Measurements from ENCODE around the gene LEFTY2.

The LEFTY2 gene

DNA sequence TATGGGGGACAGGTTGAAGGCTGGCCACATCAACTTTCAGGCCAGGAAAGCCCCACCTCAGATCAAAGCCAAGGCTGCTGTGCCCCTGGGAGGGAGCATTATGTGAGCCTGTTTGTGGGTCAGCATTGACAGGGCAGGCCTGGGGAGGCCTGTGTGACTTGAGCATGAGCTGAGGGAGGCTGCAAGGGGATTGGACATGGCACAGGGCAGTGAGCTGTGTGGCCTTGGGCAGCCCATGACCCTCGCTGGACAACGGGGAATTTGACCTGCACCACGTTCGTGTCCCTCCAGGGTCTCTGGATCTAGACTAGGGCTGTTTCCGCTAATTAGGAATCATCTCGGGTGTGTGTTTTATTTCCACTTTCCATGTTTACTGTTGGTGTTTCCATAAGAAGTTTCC, 34.6 kb downstream of the LEFTY2 start:
- H3K4me1 ChIP-seq (ENCODE audit: control insufficient read depth, insufficient read depth, low read length, poor library complexity, severe bottlenecking) = no peaks in the 10 kb centered on the region
- H3K4me3 ChIP-seq (ENCODE audit: insufficient read depth, low read depth, low read length, poor library complexity, severe bottlenecking) = no peak overlapping the region
- no peaks in the 10 kb centered on the region for H3K27me3 ChIP-seq (replicated peaks; ENCODE audit: control insufficient read depth, insufficient read depth, low read length, poor library complexity, severe bottlenecking)
- no peaks in the 10 kb centered on the region for H3K9me3 ChIP-seq (ENCODE audit: control insufficient read depth, low read length)
- DNase-seq = no peak
- H3K27ac ChIP-seq (ENCODE audit: insufficient read depth, low read length, poor library complexity, severe bottlenecking) = no peak overlapping the region
- H3K36me3 ChIP-seq (ENCODE audit: control insufficient read depth, insufficient read depth, low read length) = no peaks in the 10 kb centered on the region

DNA sequence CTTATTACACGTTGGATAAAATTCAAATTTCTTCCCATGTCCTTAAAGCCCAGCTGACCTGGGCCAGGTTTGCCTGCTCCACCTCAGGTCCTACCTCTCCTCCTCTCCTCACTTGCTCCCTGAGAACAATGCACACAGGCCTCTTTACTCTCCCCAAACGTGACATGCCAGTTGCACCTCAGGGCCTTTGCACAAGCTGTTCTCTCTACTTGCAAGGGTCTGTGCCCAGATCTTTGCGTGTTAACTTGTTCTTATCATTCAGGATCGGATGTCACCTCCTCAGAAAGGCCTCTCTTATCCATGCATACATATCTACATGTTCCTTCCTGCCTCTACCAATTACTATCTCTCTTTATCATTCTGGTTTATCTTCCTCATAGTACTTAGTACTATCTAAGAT, 37.4 kb downstream of the LEFTY2 start:
- Histone ChIP-seq H3K36me3 (ENCODE audit: control insufficient read depth, insufficient read depth, low read length) (no peaks in the 10 kb centered on the region), H3K9me3 (ENCODE audit: control insufficient read depth, low read length) (no peaks in the 10 kb centered on the region), H3K4me1 (ENCODE audit: control insufficient read depth, insufficient read depth, low read length, poor library complexity, severe bottlenecking) (peaks cover 12% of the 10 kb centered on the region), H3K4me3 (ENCODE audit: insufficient read depth, low read depth, low read length, poor library complexity, severe bottlenecking) (no peak overlapping the region), H3K27ac (ENCODE audit: insufficient read depth, low read length, poor library complexity, severe bottlenecking) (no peak overlapping the region), H3K27me3 (replicated peaks; ENCODE audit: control insufficient read depth, insufficient read depth, low read length, poor library complexity, severe bottlenecking) (no peaks in the 10 kb centered on the region)
- DNase-seq = no peak

DNA sequence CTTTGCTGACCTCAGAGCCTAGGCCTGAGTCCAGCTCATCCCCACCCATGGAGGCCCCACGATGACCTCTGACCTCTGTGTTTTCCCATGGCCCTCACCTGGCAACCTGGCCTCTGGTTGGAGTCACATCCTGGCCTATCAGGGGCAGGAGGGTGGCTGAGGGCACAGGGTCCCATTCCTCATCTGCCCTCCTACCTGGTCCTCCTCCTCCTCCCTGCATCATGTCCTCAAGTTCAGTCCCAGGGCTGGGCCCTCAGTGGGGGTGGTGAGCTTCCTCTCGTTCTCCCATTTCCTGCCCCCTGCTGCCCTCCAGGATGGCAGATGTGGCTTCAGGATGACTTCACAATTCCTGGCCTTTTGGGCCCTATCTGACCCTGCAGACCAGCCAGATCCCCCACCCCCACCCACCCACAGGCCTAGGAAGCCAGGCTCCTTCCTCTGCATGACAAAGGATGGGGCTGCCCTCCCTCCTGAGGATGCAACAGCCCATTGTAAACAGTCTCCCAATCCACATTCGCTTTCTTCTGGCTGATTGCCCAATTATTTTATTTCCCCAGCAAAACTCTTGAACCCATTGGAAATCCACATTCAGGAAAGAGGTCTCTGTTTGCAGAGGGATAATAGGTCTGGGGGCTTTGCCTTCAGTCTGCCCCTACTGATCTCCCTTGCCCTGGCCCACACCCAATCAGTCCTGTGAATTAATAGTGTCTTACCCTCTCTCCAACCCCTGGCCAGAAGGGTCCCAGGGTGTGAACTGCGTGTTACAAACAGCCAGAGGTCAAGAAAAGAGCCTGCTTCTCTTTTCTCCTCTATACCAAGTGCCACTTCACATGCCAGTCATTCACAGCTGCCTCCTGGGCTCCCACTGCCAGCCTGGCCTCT, 41.7 kb downstream of the LEFTY2 start:
- peak overlapping the region; percentile 83 for H3K27ac ChIP-seq (ENCODE audit: insufficient read depth, low read length, poor library complexity, severe bottlenecking)
- no peaks in the 10 kb centered on the region for H3K9me3 ChIP-seq (ENCODE audit: control insufficient read depth, low read length)
- no peaks in the 10 kb centered on the region for H3K27me3 ChIP-seq (replicated peaks; ENCODE audit: control insufficient read depth, insufficient read depth, low read length, poor library complexity, severe bottlenecking)
- H3K4me1 ChIP-seq (ENCODE audit: control insufficient read depth, insufficient read depth, low read length, poor library complexity, severe bottlenecking) = peaks cover 38% of the 10 kb centered on the region
- no peaks in the 10 kb centered on the region for H3K36me3 ChIP-seq (ENCODE audit: control insufficient read depth, insufficient read depth, low read length)
- DNase-seq = no peak
- H3K4me3 ChIP-seq (ENCODE audit: insufficient read depth, low read depth, low read length, poor library complexity, severe bottlenecking) = no peak overlapping the region

DNA sequence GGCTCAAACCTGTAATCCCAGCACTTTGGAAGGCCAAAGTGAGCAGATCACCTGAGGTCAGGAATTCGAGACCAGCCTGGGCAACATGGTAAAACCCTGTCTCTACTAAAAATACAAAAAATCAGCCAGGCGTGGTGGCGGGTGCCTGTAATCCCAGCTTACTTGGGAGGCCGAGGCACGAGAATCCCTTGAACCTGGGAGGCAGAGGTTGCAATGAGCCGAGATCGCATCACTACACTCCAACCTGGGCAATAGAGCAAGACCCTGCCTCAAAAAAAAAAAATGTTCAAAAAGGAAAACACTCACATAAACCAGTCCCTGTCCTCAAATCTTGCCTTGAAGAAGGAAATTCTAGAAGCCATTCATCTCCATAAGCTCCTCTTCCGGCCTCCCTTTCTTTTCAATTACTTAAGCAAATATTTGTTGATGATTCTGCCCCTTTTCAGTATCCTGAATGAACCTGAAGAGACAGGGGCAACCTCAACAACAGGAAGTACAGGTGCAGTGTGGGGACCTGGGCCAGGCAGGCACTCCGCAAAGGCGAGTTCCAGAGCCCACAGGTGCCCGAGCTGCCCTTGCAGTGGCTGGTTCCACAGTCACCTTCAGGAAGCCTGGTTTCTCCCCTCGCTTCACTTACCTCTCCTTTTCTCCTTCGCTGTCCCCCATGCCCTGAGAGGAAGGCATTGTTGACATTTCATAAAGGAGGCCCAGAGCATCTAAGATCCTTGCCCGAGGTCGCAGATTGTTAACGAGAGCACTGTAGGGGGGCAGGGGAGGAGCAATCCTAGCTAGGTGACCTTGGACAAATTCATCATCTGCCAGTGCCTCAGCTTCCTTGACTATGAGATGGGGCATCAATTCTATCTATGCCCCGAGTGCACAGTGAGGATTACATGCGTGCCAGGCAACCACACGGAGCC, 43.2 kb downstream of the LEFTY2 start:
- Histone ChIP-seq H3K9me3 (ENCODE audit: control insufficient read depth, low read length) (no peaks in the 10 kb centered on the region), H3K4me3 (ENCODE audit: insufficient read depth, low read depth, low read length, poor library complexity, severe bottlenecking) (no peak overlapping the region), H3K27ac (ENCODE audit: insufficient read depth, low read length, poor library complexity, severe bottlenecking) (peak overlapping the region; percentile 83), H3K27me3 (replicated peaks; ENCODE audit: control insufficient read depth, insufficient read depth, low read length, poor library complexity, severe bottlenecking) (no peaks in the 10 kb centered on the region), H3K36me3 (ENCODE audit: control insufficient read depth, insufficient read depth, low read length) (no peaks in the 10 kb centered on the region), H3K4me1 (ENCODE audit: control insufficient read depth, insufficient read depth, low read length, poor library complexity, severe bottlenecking) (peaks cover 38% of the 10 kb centered on the region)
- DNase-seq = peak in 1 of 3 donors; percentile 31

DNA sequence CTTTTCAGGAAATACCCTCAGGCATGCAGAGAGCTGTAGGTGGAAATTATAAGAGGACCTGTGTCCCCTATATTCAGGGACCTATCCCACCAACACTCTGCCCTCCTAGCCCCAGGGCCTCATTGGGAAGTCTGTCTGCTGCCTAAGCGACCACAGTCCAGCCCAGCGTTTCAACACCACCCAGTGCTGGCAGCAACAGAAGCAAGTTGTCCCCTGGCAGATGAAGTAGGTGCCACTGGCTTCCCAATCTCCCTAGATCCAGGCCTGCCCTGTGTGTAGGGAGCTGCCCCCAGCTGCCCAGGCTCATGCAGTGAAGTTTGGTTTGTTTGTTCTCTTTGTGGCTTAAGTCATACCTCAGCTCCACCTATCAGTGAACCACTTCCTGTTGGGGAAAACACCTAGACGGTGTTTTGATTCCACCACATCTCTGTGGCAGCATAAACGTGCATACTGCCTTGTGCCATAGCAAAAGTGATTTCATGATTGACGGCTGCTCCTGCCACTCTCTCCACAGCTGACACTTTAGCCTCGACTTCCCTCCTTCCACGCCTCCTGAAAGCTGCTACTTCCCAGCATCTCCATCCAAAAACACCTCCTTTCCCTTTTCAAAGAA, 44.0 kb downstream of the LEFTY2 start:
- Histone ChIP-seq H3K27me3 (replicated peaks; ENCODE audit: control insufficient read depth, insufficient read depth, low read length, poor library complexity, severe bottlenecking) (no peaks in the 10 kb centered on the region), H3K9me3 (ENCODE audit: control insufficient read depth, low read length) (no peaks in the 10 kb centered on the region), H3K36me3 (ENCODE audit: control insufficient read depth, insufficient read depth, low read length) (no peaks in the 10 kb centered on the region), H3K4me1 (ENCODE audit: control insufficient read depth, insufficient read depth, low read length, poor library complexity, severe bottlenecking) (peaks cover 38% of the 10 kb centered on the region), H3K4me3 (ENCODE audit: insufficient read depth, low read depth, low read length, poor library complexity, severe bottlenecking) (peak overlapping the region; percentile 10), H3K27ac (ENCODE audit: insufficient read depth, low read length, poor library complexity, severe bottlenecking) (peak overlapping the region; percentile 83)
- DNase-seq = peak; percentile 63 to 72 (median 66)

DNA sequence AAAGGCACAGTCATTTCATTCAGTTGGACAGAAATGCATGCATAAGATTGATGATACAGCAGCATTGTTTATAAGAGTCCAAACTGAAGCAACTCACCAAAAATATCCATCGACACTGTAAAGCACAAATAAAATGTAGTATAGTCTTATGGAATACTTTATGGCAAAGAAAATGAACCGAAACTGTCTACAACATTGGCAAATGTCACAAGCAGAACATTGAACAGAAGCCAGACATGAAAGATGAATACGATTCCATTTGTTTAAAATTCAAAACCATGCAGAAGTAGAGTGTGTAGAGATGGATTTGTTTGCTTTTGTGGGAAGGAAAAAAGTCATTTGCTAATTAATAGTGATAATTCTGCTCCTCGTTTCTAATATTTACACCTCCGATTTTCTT, 44.5 kb downstream of the LEFTY2 start:
- DNase-seq = no peak
- Histone ChIP-seq H3K27ac (ENCODE audit: insufficient read depth, low read length, poor library complexity, severe bottlenecking) (peak overlapping the region; percentile 83), H3K4me1 (ENCODE audit: control insufficient read depth, insufficient read depth, low read length, poor library complexity, severe bottlenecking) (peaks cover 38% of the 10 kb centered on the region), H3K36me3 (ENCODE audit: control insufficient read depth, insufficient read depth, low read length) (no peaks in the 10 kb centered on the region), H3K27me3 (replicated peaks; ENCODE audit: control insufficient read depth, insufficient read depth, low read length, poor library complexity, severe bottlenecking) (no peaks in the 10 kb centered on the region), H3K4me3 (ENCODE audit: insufficient read depth, low read depth, low read length, poor library complexity, severe bottlenecking) (no peak overlapping the region), H3K9me3 (ENCODE audit: control insufficient read depth, low read length) (no peaks in the 10 kb centered on the region)

DNA sequence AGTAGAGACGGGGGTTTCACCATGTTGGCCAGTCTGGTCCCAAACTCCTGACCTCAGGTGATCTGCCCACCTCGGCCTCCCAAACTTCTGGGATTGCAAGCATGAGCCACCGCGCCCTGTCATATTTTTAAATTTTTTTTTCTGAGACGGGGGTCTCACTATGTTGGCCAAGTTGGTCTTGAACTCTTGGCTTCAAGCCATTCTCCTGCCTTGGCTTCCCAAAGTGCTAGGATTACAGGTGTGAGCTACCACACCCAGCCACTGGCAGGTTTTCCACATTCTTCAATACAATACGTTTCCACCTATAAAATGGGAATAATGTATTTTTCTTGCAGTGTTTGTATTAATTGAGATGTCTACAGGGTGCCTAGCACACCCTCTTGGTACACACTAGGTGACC, 48.7 kb downstream of the LEFTY2 start:
- Histone ChIP-seq H3K9me3 (ENCODE audit: control insufficient read depth, low read length) (no peaks in the 10 kb centered on the region), H3K4me3 (ENCODE audit: insufficient read depth, low read depth, low read length, poor library complexity, severe bottlenecking) (no peak overlapping the region), H3K4me1 (ENCODE audit: control insufficient read depth, insufficient read depth, low read length, poor library complexity, severe bottlenecking) (peaks cover 13% of the 10 kb centered on the region), H3K27ac (ENCODE audit: insufficient read depth, low read length, poor library complexity, severe bottlenecking) (no peak overlapping the region), H3K27me3 (replicated peaks; ENCODE audit: control insufficient read depth, insufficient read depth, low read length, poor library complexity, severe bottlenecking) (no peaks in the 10 kb centered on the region), H3K36me3 (ENCODE audit: control insufficient read depth, insufficient read depth, low read length) (no peaks in the 10 kb centered on the region)
- DNase-seq = no peak

DNA sequence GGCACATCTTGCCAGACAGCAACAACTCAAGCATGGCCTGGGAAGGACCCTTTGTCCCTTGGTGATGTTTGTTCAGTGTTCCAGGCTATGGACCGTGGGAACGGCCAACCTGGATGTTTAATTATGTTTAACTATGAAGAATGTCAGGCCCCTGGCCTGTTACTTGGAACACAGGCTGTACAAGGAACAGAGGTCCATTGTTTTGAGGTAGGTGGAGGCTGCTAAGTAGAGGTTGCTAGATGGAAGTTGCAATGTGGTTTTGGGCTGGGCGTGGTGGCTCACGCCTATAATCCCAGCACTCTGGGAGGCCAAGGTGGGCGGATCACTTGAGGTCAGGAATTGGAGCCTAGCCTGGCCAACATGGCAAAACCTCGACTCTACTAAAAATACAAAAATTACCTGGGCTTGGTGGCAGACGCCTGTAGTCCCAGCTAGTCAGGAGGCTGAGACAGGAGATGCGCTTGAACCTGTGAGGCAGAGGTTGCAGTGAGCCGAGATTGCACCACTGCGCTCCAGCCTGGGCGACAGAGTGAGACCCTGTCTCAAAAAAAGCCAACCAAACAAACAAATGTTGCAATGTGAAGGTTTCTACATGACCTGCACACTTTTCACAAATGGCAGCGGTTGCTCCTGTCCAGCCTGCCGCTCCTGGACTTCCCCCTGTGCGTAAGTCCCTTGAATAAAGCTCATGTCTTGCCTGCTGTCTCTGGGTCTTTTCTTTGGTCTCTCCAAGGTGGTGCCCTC, 49.6 kb downstream of the LEFTY2 start:
- Histone ChIP-seq H3K4me1 (ENCODE audit: control insufficient read depth, insufficient read depth, low read length, poor library complexity, severe bottlenecking) (peaks cover 6% of the 10 kb centered on the region), H3K27ac (ENCODE audit: insufficient read depth, low read length, poor library complexity, severe bottlenecking) (no peak overlapping the region), H3K27me3 (replicated peaks; ENCODE audit: control insufficient read depth, insufficient read depth, low read length, poor library complexity, severe bottlenecking) (no peaks in the 10 kb centered on the region), H3K36me3 (ENCODE audit: control insufficient read depth, insufficient read depth, low read length) (no peaks in the 10 kb centered on the region), H3K4me3 (ENCODE audit: insufficient read depth, low read depth, low read length, poor library complexity, severe bottlenecking) (no peak overlapping the region), H3K9me3 (ENCODE audit: control insufficient read depth, low read length) (no peaks in the 10 kb centered on the region)
- DNase-seq = no peak

DNA sequence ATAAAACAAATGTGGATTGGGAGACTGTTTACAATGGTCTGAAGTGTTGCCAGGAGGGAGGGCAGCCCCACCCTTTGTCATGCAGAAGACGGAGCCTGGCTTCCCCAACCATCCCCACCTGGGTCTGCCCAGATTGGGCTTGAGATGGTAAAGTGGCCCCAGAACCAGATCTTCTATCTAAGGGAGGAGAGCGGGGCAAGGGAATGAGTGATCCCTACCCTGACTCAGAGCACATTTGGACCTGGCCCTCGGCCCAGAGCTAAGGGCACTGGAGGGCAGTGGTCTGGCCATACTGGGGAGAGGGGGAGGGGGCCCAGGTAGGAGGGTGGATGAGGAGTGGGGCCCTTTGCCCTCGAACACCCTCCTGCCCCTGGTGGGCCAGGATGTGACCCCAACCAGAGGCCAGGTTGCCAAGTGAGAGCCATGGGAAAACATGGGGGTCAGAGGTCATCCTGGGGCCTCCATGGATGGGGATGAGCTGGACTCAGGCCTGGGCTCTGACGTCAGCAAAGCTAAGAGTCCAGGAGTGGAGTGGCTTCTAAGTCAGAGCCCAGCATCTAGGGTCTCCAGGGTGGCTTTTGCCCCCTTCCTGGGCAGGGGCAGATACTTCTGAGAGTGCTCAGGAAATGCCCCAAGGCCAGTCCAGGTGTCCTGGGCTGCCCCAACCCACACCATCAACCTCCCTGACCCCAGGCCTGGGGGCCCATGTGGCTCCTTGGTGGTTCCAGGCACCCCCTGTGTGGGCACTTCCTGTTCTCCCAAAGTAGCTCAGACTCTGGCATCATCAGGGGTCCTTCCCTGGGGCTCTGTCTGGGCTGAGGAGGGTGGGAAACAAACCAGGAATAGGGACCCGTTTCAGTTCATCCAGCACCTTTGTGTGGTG, 50.4 kb downstream of the LEFTY2 start:
- Histone ChIP-seq H3K4me3 (ENCODE audit: insufficient read depth, low read depth, low read length, poor library complexity, severe bottlenecking) (no peak overlapping the region), H3K36me3 (ENCODE audit: control insufficient read depth, insufficient read depth, low read length) (no peaks in the 10 kb centered on the region), H3K27ac (ENCODE audit: insufficient read depth, low read length, poor library complexity, severe bottlenecking) (no peak overlapping the region), H3K27me3 (replicated peaks; ENCODE audit: control insufficient read depth, insufficient read depth, low read length, poor library complexity, severe bottlenecking) (no peaks in the 10 kb centered on the region), H3K4me1 (ENCODE audit: control insufficient read depth, insufficient read depth, low read length, poor library complexity, severe bottlenecking) (no peaks in the 10 kb centered on the region), H3K9me3 (ENCODE audit: control insufficient read depth, low read length) (no peaks in the 10 kb centered on the region)
- no peak for DNase-seq
